SK-N-SH (cell line): ENCODE results near the gene RANGAP1. TPM values are rescaled to one million over a fixed set of nuclear protein-coding genes. Genes with fewer than 3 reads are reported as not detected.

Source experiments
- CTCF ChIA-PET: fragments of 300-600, 350-600 bp; formaldehyde crosslinking; extraction: SDS; loops from one replicate; lab custom pipeline; 2021; lab: Yijun Ruan, JAX
- POLR2A ChIA-PET: fragments of 350-600 bp; sonication (Branson Sonifier 250); formaldehyde crosslinking; extraction: SDS; loops from one replicate; lab custom pipeline; 2020; ENCODE audit warnings: antibody characterized with exemption, inconsistent platforms; lab: Yijun Ruan, JAX
- DNase-seq: peaks from one replicate; pipeline ENCODE4 v3.0.0; 2012
- H2AFZ ChIP-seq: fragments of 200-600 bp; sonication (generic); 2 replicates; pipeline ENCODE4 v1.8.1; 2016; ENCODE audit warnings: antibody characterized with exemption, mild to moderate bottlenecking, low read depth
- H3F3A ChIP-seq: fragments of 200-600 bp; sonication (generic); replicated peaks from 2 replicates; pipeline ENCODE3; 2016; ENCODE audit warnings: antibody characterized with exemption, mild to moderate bottlenecking; ENCODE audit not compliant: insufficient read depth
- H3K27ac ChIP-seq, 2 experiments: fragments of 200-500 bp in 1 of 2; fragments of 200-600 bp in 1 of 2; sonication (Bioruptor generic) in 1 of 2; sonication (generic), shearing (Covaris generic) in 1 of 2; 2 replicates each; pipeline versions ENCODE4 v1.5.1 to v1.6.1; 2014 to 2016; ENCODE audit warnings: low read depth in 2 of 2, inconsistent platforms in 1 of 2, low read length in 1 of 2, mild to moderate bottlenecking in 1 of 2, mixed read lengths in 1 of 2
- H3K27me3 ChIP-seq: fragments of 200-600 bp; sonication (generic), shearing (Covaris generic); 2 replicates; pipeline ENCODE4 v1.6.1; 2016; ENCODE audit warnings: mixed run types; ENCODE audit not compliant: insufficient read depth
- H3K36me3 ChIP-seq, 2 experiments: fragments of 200-500 bp in 1 of 2; fragments of 200-600 bp in 1 of 2; sonication (Bioruptor generic) in 1 of 2; sonication (generic) in 1 of 2; replicated peaks in 1 of 2; 2 replicates each; pipeline versions ENCODE3 to v1.5.1; 2014 to 2016; ENCODE audit warnings: low read length in 1 of 2, mild to moderate bottlenecking in 1 of 2; ENCODE audit not compliant: insufficient read depth in 2 of 2, control insufficient read depth in 1 of 2
- H3K4me1 ChIP-seq, 2 experiments: fragments of 200-500 bp in 1 of 2; fragments of 200-600 bp in 1 of 2; sonication (Bioruptor generic) in 1 of 2; sonication (generic), shearing (Covaris generic) in 1 of 2; 2 replicates each; pipeline versions ENCODE4 v1.5.1 to v1.6.1; 2014 to 2016; ENCODE audit warnings: low read depth in 1 of 2, low read length in 1 of 2, mixed run types in 1 of 2; ENCODE audit not compliant: insufficient read depth in 2 of 2, control insufficient read depth in 1 of 2
- H3K4me2 ChIP-seq: fragments of 200-600 bp; sonication (generic), shearing (Covaris generic); 2 replicates; pipeline ENCODE4 v1.6.1; 2017; ENCODE audit warnings: mixed run types
- H3K4me3 ChIP-seq, 2 experiments: fragments of 200-500 bp in 1 of 2; fragments of 200-600 bp in 1 of 2; sonication (Bioruptor generic) in 1 of 2; sonication (generic), shearing (Covaris generic) in 1 of 2; 2 replicates each; pipeline versions ENCODE4 v1.5.1 to v1.8.1; 2014 to 2016; ENCODE audit warnings: low read depth in 2 of 2, inconsistent platforms in 1 of 2, low read length in 1 of 2, mild to moderate bottlenecking in 1 of 2, mixed read lengths in 1 of 2, moderate library complexity in 1 of 2
- H3K79me2 ChIP-seq: fragments of 200-600 bp; sonication (generic); 2 replicates; pipeline ENCODE4 v1.8.1; 2017; ENCODE audit warnings: mild to moderate bottlenecking; ENCODE audit not compliant: insufficient read depth
- H3K9ac ChIP-seq: fragments of 200-600 bp; sonication (generic); 2 replicates; pipeline ENCODE4 v1.6.1; 2017; ENCODE audit warnings: mixed run types
- H3K9me2 ChIP-seq: fragments of 200-600 bp; sonication (generic); 2 replicates; pipeline ENCODE4 v1.6.1; 2017; ENCODE audit warnings: mixed run types
- H3K9me3 ChIP-seq: fragments of 200-600 bp; sonication (generic); 2 replicates; pipeline ENCODE4 v1.6.1; 2017; ENCODE audit warnings: mixed run types, mild to moderate bottlenecking, moderate library complexity
- H4K20me1 ChIP-seq: fragments of 200-600 bp; sonication (generic); 2 replicates; pipeline ENCODE4 v1.6.1; 2017; ENCODE audit warnings: mild to moderate bottlenecking, mixed run types; ENCODE audit not compliant: insufficient read depth
- CHD2 ChIP-seq: fragments of 150-350 bp; IDR thresholded peaks from 2 replicates; pipeline ENCODE4 v1.6.1; 2018; ENCODE audit warnings: low read length; ENCODE audit not compliant: partially characterized antibody
- ELF1 ChIP-seq: IDR thresholded peaks from 2 replicates; pipeline ENCODE4 v1.4.0; 2012
- EP300 ChIP-seq, 2 experiments: IDR thresholded peaks; 2 replicates each; pipeline versions ENCODE4 v1.4.0 to v1.6.1; 2012; ENCODE audit warnings: borderline replicate concordance in 1 of 2, low read depth in 1 of 2, low read length in 1 of 2
- FOXM1 ChIP-seq: IDR thresholded peaks from 2 replicates; pipeline ENCODE4 v1.4.0; 2012; ENCODE audit warnings: low read depth, mild to moderate bottlenecking
- GABPA ChIP-seq: IDR thresholded peaks from 2 replicates; pipeline ENCODE4 v1.4.0; 2012; ENCODE audit warnings: low read depth, mild to moderate bottlenecking
- NFIC ChIP-seq: IDR thresholded peaks from 2 replicates; pipeline ENCODE4 v1.4.0; 2012; ENCODE audit warnings: borderline replicate concordance
- RAD21 ChIP-seq: IDR thresholded peaks from 2 replicates; pipeline ENCODE4 v1.6.1; 2012; ENCODE audit warnings: mild to moderate bottlenecking, low read length
- RCOR1 ChIP-seq: fragments of 150-350 bp; IDR thresholded peaks from 2 replicates; pipeline ENCODE4 v1.6.1; 2017; ENCODE audit warnings: antibody characterized with exemption, low read length
- RFX5 ChIP-seq: IDR thresholded peaks from 2 replicates; pipeline ENCODE4 v1.6.1; 2012; ENCODE audit warnings: mild to moderate bottlenecking, improper control_type of control experiment, low read length
- RXRA ChIP-seq: IDR thresholded peaks from 2 replicates; pipeline ENCODE4 v1.4.0; 2012; ENCODE audit warnings: low read depth, mild to moderate bottlenecking, borderline replicate concordance
- TAF1 ChIP-seq: IDR thresholded peaks from 2 replicates; pipeline ENCODE4 v1.6.1; 2012; ENCODE audit warnings: low read depth, mild to moderate bottlenecking, low read length, moderate library complexity, borderline replicate concordance
- TCF12 ChIP-seq: IDR thresholded peaks from 2 replicates; pipeline ENCODE4 v1.4.0; 2012
- TEAD4 ChIP-seq: IDR thresholded peaks from 2 replicates; pipeline ENCODE4 v1.4.0; 2012; ENCODE audit warnings: mild to moderate bottlenecking, borderline replicate concordance; ENCODE audit not compliant: insufficient read depth
- USF2 ChIP-seq: fragments of 150-350 bp; IDR thresholded peaks from 2 replicates; pipeline ENCODE4 v1.6.1; 2017; ENCODE audit warnings: antibody characterized with exemption, low read length, low read depth, borderline replicate concordance
- YY1 ChIP-seq: IDR thresholded peaks from 2 replicates; pipeline ENCODE4 v1.4.0; 2012; ENCODE audit warnings: low read depth, mild to moderate bottlenecking
- WGBS: methylation state at CpG from one replicate; pipeline ENCODE4 v1.1.6; 2017; ENCODE audit warnings: low lambda C conversion rate; 5-methylcytosine and 5-hydroxymethylcytosine counted together
- polyA plus RNA-seq, 3 experiments: library from polyadenylated mRNA; depleted of rRNA; stranded (reverse); fragments of >200 nt; gene quantifications; 2 replicates each; pipeline ENCODE4 v1.2.3, GENCODE V29; 2012
- TF ChIP-seq, protein P1 (sequence below): IDR thresholded peaks from 2 replicates; pipeline ENCODE4 v1.4.0; 2012; ENCODE audit warnings: low read depth, borderline replicate concordance
- TF ChIP-seq, protein P2 (sequence below): fragments of 150-350 bp; IDR thresholded peaks from 2 replicates; pipeline ENCODE4 v1.6.1; 2016; ENCODE audit warnings: mild to moderate bottlenecking, low read depth, low read length
- TF ChIP-seq, protein P3 (sequence below): fragments of 200-600 bp; sonication (generic); IDR thresholded peaks from 2 replicates; pipeline ENCODE4 v1.6.1; 2017; ENCODE audit warnings: antibody characterized with exemption, mild to moderate bottlenecking, moderate library complexity

The RANGAP1 gene
- polyA plus RNA-seq, 1 of the 3 experiments (the other 2 are of a cell fraction) = 67.1 TPM

- H3K9me3 ChIP-seq = no peaks in the 10 kb centered on the region
Measured at GRCh38 chr22:41248314-41248713, 37.7 kb downstream of the RANGAP1 start.

More at GRCh38 chr22:41248314-41248713, 37.7 kb downstream of the RANGAP1 start:
- H3K9me2 ChIP-seq = no peaks in the 10 kb centered on the region
- no peaks in the 10 kb centered on the region for H3K27me3 ChIP-seq
- H3K4me1 ChIP-seq = no peaks in the 10 kb centered on the region
- no peak overlapping the region for H2AFZ ChIP-seq
- H4K20me1 ChIP-seq = no peaks in the 10 kb centered on the region
- H3K4me3 ChIP-seq = no peak overlapping the region
- no peaks in the 10 kb centered on the region for H3K79me2 ChIP-seq
- no peak overlapping the region for H3K27ac ChIP-seq
- peaks cover 0 to 29% of the 10 kb centered on the region in 2 experiments for H3K36me3 ChIP-seq
- WGBS = no CpG with 5 or more reads among the region's 15 CpGs
- H3K9ac ChIP-seq = no peak overlapping the region
- TF ChIP-seq YY1 (no peak), RCOR1 (no peak), ELF1 (no peak), FOXM1 (no peak), NFIC (no peak), EP300 (IDR thresholded peaks at IDR 0.05; ENCODE audit: borderline replicate concordance in 1 of 2, low read depth in 1 of 2, low read length in 1 of 2) (no peak), RAD21 (no peak), RFX5 (no peak), TCF12 (no peak), TAF1 (no peak), RXRA (no peak), CHD2 (no peak), GABPA (no peak), TEAD4 (no peak), USF2 (no peak)
- TF ChIP-seq, protein P1, sequence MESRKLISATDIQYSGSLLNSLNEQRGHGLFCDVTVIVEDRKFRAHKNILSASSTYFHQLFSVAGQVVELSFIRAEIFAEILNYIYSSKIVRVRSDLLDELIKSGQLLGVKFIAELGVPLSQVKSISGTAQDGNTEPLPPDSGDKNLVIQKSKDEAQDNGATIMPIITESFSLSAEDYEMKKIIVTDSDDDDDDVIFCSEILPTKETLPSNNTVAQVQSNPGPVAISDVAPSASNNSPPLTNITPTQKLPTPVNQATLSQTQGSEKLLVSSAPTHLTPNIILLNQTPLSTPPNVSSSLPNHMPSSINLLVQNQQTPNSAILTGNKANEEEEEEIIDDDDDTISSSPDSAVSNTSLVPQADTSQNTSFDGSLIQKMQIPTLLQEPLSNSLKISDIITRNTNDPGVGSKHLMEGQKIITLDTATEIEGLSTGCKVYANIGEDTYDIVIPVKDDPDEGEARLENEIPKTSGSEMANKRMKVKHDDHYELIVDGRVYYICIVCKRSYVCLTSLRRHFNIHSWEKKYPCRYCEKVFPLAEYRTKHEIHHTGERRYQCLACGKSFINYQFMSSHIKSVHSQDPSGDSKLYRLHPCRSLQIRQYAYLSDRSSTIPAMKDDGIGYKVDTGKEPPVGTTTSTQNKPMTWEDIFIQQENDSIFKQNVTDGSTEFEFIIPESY = no peak
- TF ChIP-seq, protein P2, sequence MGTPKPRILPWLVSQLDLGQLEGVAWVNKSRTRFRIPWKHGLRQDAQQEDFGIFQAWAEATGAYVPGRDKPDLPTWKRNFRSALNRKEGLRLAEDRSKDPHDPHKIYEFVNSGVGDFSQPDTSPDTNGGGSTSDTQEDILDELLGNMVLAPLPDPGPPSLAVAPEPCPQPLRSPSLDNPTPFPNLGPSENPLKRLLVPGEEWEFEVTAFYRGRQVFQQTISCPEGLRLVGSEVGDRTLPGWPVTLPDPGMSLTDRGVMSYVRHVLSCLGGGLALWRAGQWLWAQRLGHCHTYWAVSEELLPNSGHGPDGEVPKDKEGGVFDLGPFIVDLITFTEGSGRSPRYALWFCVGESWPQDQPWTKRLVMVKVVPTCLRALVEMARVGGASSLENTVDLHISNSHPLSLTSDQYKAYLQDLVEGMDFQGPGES = no peak
- TF ChIP-seq, protein P3, sequence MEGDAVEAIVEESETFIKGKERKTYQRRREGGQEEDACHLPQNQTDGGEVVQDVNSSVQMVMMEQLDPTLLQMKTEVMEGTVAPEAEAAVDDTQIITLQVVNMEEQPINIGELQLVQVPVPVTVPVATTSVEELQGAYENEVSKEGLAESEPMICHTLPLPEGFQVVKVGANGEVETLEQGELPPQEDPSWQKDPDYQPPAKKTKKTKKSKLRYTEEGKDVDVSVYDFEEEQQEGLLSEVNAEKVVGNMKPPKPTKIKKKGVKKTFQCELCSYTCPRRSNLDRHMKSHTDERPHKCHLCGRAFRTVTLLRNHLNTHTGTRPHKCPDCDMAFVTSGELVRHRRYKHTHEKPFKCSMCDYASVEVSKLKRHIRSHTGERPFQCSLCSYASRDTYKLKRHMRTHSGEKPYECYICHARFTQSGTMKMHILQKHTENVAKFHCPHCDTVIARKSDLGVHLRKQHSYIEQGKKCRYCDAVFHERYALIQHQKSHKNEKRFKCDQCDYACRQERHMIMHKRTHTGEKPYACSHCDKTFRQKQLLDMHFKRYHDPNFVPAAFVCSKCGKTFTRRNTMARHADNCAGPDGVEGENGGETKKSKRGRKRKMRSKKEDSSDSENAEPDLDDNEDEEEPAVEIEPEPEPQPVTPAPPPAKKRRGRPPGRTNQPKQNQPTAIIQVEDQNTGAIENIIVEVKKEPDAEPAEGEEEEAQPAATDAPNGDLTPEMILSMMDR = no peak
- POLR2A ChIA-PET = no interaction called here
- CTCF ChIA-PET = no interaction called here
- no peaks in the 10 kb centered on the region for H3F3A ChIP-seq
- DNase-seq = no peak
- no peak overlapping the region for H3K4me2 ChIP-seq
